ENCODE results near the gene AKAIN1. TPM values are rescaled to one million over a fixed set of nuclear protein-coding genes. Genes with fewer than 3 reads are reported as not detected.

The AKAIN1 gene
- total and polyA plus RNA-seq, 2 experiments from 2014 or later, result not detected

DNA sequence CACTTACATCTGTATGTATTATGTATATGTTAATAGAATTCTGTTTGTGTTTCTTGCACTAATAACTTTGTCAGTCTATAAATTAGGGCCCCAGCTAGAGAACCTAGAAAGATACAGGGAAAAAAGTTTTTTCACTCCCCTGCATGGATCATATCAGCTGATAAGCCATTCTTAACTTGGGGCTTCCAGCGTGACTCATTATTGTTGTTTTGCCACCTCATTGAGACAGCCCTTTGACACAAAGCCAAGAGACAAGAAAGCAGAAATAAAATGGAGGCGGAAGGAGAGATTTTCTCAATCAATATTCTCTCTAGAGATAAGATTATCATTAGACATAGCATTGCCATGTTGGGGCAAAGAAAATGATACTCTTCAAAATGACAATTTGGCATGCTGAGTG is 93.4 kb downstream of the AKAIN1 start:
- Histone ChIP-seq H3K4me2 (no peak overlapping the region), H3K36me3 (replicated peaks; ENCODE audit: insufficient read depth, low read depth) (no peaks in the 10 kb centered on the region), H3K27ac (no peak overlapping the region), H3K79me2 (no peaks in the 10 kb centered on the region), H2AFZ (no peak overlapping the region), H3K9me3 (ENCODE audit: low read depth) (no peaks in the 10 kb centered on the region), H4K20me1 (ENCODE audit: insufficient read depth, poor library complexity, severe bottlenecking) (no peaks in the 10 kb centered on the region), H3K9me2 (replicated peaks; ENCODE audit: insufficient read depth) (no peaks in the 10 kb centered on the region), H3K4me3 (no peak overlapping the region), H3K27me3 (no peaks in the 10 kb centered on the region), H3K4me1 (ENCODE audit: insufficient read depth) (no peaks in the 10 kb centered on the region)
- no peak for DNase-seq (ENCODE audit: low spot score)
- 55% methylated on average over 2 of the region's 2 CpGs for WGBS (ENCODE audit: low lambda C conversion rate, missing lambda C conversion rate)
- TF ChIP-seq EZH2 (IDR thresholded peaks at IDR 0.05; ENCODE audit: borderline replicate concordance), result no peak
- no peak for TF ChIP-seq EZH2phosphoT487 (IDR thresholded peaks at IDR 0.05; ENCODE audit: low read depth, severe bottlenecking, unreplicated experiment)
- TF ChIP-seq CTCF (IDR thresholded peaks at IDR 0.05; ENCODE audit: poor library complexity), result no peak

DNA sequence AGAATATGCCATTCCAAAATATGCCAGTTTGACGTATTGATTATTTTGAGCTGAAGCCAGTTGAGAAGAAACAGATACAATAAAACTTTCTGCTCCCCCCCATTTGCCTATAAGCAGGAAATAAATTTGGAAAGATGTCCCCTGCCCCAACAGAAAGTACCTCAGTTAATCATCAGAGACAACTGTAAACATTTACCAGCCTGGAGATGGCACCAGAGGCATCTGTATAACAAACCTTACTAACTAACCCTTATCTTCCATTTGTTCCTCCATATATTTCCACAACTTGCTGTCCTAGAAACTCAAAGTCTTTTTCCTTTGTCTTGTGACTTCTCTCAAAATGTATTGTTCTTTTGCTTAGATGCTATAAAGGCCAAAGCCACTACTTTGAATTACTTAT is 93.8 kb downstream of the AKAIN1 start:
- Histone ChIP-seq H3K4me2 (no peak overlapping the region), H2AFZ (no peak overlapping the region), H3K9me3 (ENCODE audit: low read depth) (no peaks in the 10 kb centered on the region), H3K4me1 (ENCODE audit: insufficient read depth) (no peaks in the 10 kb centered on the region), H4K20me1 (ENCODE audit: insufficient read depth, poor library complexity, severe bottlenecking) (no peaks in the 10 kb centered on the region), H3K36me3 (replicated peaks; ENCODE audit: insufficient read depth, low read depth) (no peaks in the 10 kb centered on the region), H3K4me3 (no peak overlapping the region), H3K27ac (no peak overlapping the region), H3K79me2 (no peaks in the 10 kb centered on the region), H3K27me3 (no peaks in the 10 kb centered on the region), H3K9me2 (replicated peaks; ENCODE audit: insufficient read depth) (no peaks in the 10 kb centered on the region)
- 90% methylated on average over 1 of the region's 1 CpG for WGBS (ENCODE audit: low lambda C conversion rate, missing lambda C conversion rate)
- no peak for DNase-seq (ENCODE audit: low spot score)
- TF ChIP-seq CTCF (IDR thresholded peaks at IDR 0.05; ENCODE audit: poor library complexity) (no peak), EZH2phosphoT487 (IDR thresholded peaks at IDR 0.05; ENCODE audit: low read depth, severe bottlenecking, unreplicated experiment) (no peak), EZH2 (IDR thresholded peaks at IDR 0.05; ENCODE audit: borderline replicate concordance) (no peak)

- Histone ChIP-seq H3K4me2 (no peak overlapping the region), H3K36me3 (replicated peaks; ENCODE audit: insufficient read depth, low read depth) (no peaks in the 10 kb centered on the region)
Measured at GRCh38 chr18:5097116-5097703, 99.8 kb downstream of the AKAIN1 start.

DNA sequence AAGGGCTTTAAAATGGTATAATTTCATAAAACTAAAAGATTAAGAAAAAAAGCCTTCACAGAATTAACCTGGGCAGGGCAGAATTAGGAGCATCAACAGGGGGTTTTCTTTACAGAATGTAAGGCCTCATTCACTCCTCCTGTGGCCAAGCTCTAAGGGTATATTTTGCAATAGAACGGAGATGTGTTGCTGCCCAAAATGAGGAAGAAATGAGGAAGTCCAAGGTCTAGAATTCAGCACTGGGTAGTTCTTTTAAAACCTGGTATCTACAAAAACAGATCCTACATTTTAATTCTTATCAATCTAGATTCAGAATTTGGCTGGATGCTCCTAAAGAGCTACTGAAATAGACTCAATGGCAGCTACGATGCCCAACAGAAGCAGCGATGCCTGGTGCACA is 101.8 kb downstream of the AKAIN1 start:
- Histone ChIP-seq H4K20me1 (ENCODE audit: insufficient read depth, poor library complexity, severe bottlenecking) (no peaks in the 10 kb centered on the region), H3K36me3 (replicated peaks; ENCODE audit: insufficient read depth, low read depth) (no peaks in the 10 kb centered on the region), H3K9me2 (replicated peaks; ENCODE audit: insufficient read depth) (no peaks in the 10 kb centered on the region), H2AFZ (no peak overlapping the region), H3K4me2 (no peak overlapping the region), H3K79me2 (no peaks in the 10 kb centered on the region), H3K4me3 (no peak overlapping the region), H3K9me3 (ENCODE audit: low read depth) (no peaks in the 10 kb centered on the region), H3K27ac (no peak overlapping the region), H3K4me1 (ENCODE audit: insufficient read depth) (no peaks in the 10 kb centered on the region), H3K27me3 (no peaks in the 10 kb centered on the region)
- no peak for DNase-seq (ENCODE audit: low spot score)
- WGBS (ENCODE audit: low lambda C conversion rate, missing lambda C conversion rate), result 91% methylated on average over 3 of the region's 3 CpGs
- no peak for TF ChIP-seq EZH2 (IDR thresholded peaks at IDR 0.05; ENCODE audit: borderline replicate concordance)
- TF ChIP-seq CTCF (IDR thresholded peaks at IDR 0.05; ENCODE audit: poor library complexity), result no peak
- no peak for TF ChIP-seq EZH2phosphoT487 (IDR thresholded peaks at IDR 0.05; ENCODE audit: low read depth, severe bottlenecking, unreplicated experiment)

More at GRCh38 chr18:5097116-5097703, 99.8 kb downstream of the AKAIN1 start:
- Histone ChIP-seq H3K9me2 (replicated peaks; ENCODE audit: insufficient read depth) (no peaks in the 10 kb centered on the region), H3K9me3 (ENCODE audit: low read depth) (no peaks in the 10 kb centered on the region), H4K20me1 (ENCODE audit: insufficient read depth, poor library complexity, severe bottlenecking) (no peaks in the 10 kb centered on the region), H3K4me3 (no peak overlapping the region), H3K4me1 (ENCODE audit: insufficient read depth) (no peaks in the 10 kb centered on the region), H3K27me3 (no peaks in the 10 kb centered on the region), H3K79me2 (no peaks in the 10 kb centered on the region), H2AFZ (no peak overlapping the region), H3K27ac (no peak overlapping the region)
- DNase-seq (ENCODE audit: low spot score), result peak; percentile 34
- TF ChIP-seq EZH2 (IDR thresholded peaks at IDR 0.05; ENCODE audit: borderline replicate concordance), result no peak
- 26% methylated on average over 4 of the region's 4 CpGs for WGBS (ENCODE audit: low lambda C conversion rate, missing lambda C conversion rate)

Data from hepatocyte (in vitro differentiated cells).